Sigmoid colon (tissue), 4 donors: ENCODE measurements around the gene IL31RA.

Experiments
- CTCF ChIP-seq, 4 experiments: fragments of 450-650 bp in 3 of 4; fragments of 200-600 bp in 1 of 4; IDR thresholded peaks; one replicate each; pipeline ENCODE4 v1.5.1; 2016 to 2019; ENCODE audit warnings: antibody characterized with exemption in 4 of 4, mild to moderate bottlenecking in 3 of 4, moderate library complexity in 2 of 4
- EP300 ChIP-seq, 4 donors: sonication (generic); formaldehyde crosslinking; IDR thresholded peaks; one replicate each; pipeline ENCODE4 v1.6.1; 2017; ENCODE audit warnings: antibody characterized with exemption in 4 of 4
- POLR2A ChIP-seq, 2 donors: fragments of 450-650 bp; IDR thresholded peaks; one replicate each; pipeline ENCODE4 v1.6.1; 2016; ENCODE audit warnings: antibody characterized with exemption in 2 of 2, mild to moderate bottlenecking in 2 of 2, moderate library complexity in 2 of 2
- POLR2AphosphoS5 ChIP-seq, 4 donors: sonication (generic); formaldehyde crosslinking; IDR thresholded peaks; one replicate each; pipeline ENCODE4 v1.6.1; 2017; ENCODE audit warnings: antibody characterized with exemption in 4 of 4

- TF ChIP-seq EP300 (IDR thresholded peaks at IDR 0.05) (no peak), CTCF (IDR thresholded peaks at IDR 0.05) (no peak), POLR2A (IDR thresholded peaks at IDR 0.05) (no peak), POLR2AphosphoS5 (IDR thresholded peaks at IDR 0.05) (no peak)
Measured at GRCh38 chr5:55858104-55858503, 6.9 kb downstream of the IL31RA start.
